ENCODE data around the gene BMP8A. TPM values are rescaled to one million over a fixed set of nuclear protein-coding genes. Genes with fewer than 3 reads are reported as not detected.

The BMP8A gene
- total and polyA plus RNA-seq, 10 of the 15 experiments (the other 5 are each of a cell fraction or from before 2014, with no cell fraction given), result not detected

GRCh38 chr1:39500862-39501389 lies 9.5 kb downstream of the BMP8A start (continued):
- no peak for TF ChIP-seq REST (IDR thresholded peaks at IDR 0.05; ENCODE audit: low read depth, low read length)
- no peak for TF ChIP-seq NR2F1 (conservative IDR thresholded peaks at IDR 0.05)
- TF ChIP-seq SP1 (IDR thresholded peaks at IDR 0.05; ENCODE audit: low read depth, low read length), result no peak
- no peak for TF ChIP-seq CBX3 (IDR thresholded peaks at IDR 0.05; ENCODE audit: borderline replicate concordance, low read depth)
- TF ChIP-seq ESRRA (IDR thresholded peaks at IDR 0.05; ENCODE audit: low read length), result no peak
- no peak for TF ChIP-seq ZNF274 (IDR thresholded peaks at IDR 0.05; ENCODE audit: insufficient read depth, insufficient read length)
- TF ChIP-seq CHD4 (IDR thresholded peaks at IDR 0.05), result no peak
- TF ChIP-seq E4F1 (IDR thresholded peaks at IDR 0.05; ENCODE audit: borderline replicate concordance, partially characterized antibody), result no peak

Data from GM12878 (cell line).